ENCODE results near the gene SCN10A.

The SCN10A gene

GRCh38 chr3:38827791-38828190, 11.8 kb upstream of the SCN10A start:
- no peaks in the 10 kb centered on the region for H3K36me3 ChIP-seq (ENCODE audit: control insufficient read depth, insufficient read depth, low read length)
- no peak overlapping the region for H3K4me3 ChIP-seq (ENCODE audit: low read depth, low read length)
- no peaks in the 10 kb centered on the region for H3K9me3 ChIP-seq (ENCODE audit: control insufficient read depth, insufficient read depth, low read length)
- H3K27me3 ChIP-seq (ENCODE audit: control insufficient read depth, insufficient read depth, low read length) = no peaks in the 10 kb centered on the region
- no peaks in the 10 kb centered on the region for H3K4me1 ChIP-seq (ENCODE audit: control insufficient read depth, insufficient read depth, low read length)
- H3K9ac ChIP-seq (ENCODE audit: low read depth, low read length) = no peak overlapping the region

GRCh38 chr3:38826001-38826400, 10.0 kb upstream of the SCN10A start:
- H3K4me1 ChIP-seq (ENCODE audit: control insufficient read depth, insufficient read depth, low read length) = no peaks in the 10 kb centered on the region
- H3K27me3 ChIP-seq (ENCODE audit: control insufficient read depth, insufficient read depth, low read length) = no peaks in the 10 kb centered on the region
- no peaks in the 10 kb centered on the region for H3K36me3 ChIP-seq (ENCODE audit: control insufficient read depth, insufficient read depth, low read length)
- H3K9me3 ChIP-seq (ENCODE audit: control insufficient read depth, insufficient read depth, low read length) = no peaks in the 10 kb centered on the region
- H3K9ac ChIP-seq (ENCODE audit: low read depth, low read length) = no peak overlapping the region
- no peak overlapping the region for H3K4me3 ChIP-seq (ENCODE audit: low read depth, low read length)

- H3K4me3 ChIP-seq (ENCODE audit: low read depth, low read length) = no peak overlapping the region
- H3K36me3 ChIP-seq (ENCODE audit: control insufficient read depth, insufficient read depth, low read length) = no peaks in the 10 kb centered on the region
- H3K9me3 ChIP-seq (ENCODE audit: control insufficient read depth, insufficient read depth, low read length) = no peaks in the 10 kb centered on the region
- no peaks in the 10 kb centered on the region for H3K4me1 ChIP-seq (ENCODE audit: control insufficient read depth, insufficient read depth, low read length)
- no peak overlapping the region for H3K9ac ChIP-seq (ENCODE audit: low read depth, low read length)
- no peaks in the 10 kb centered on the region for H3K27me3 ChIP-seq (ENCODE audit: control insufficient read depth, insufficient read depth, low read length)
Measured at GRCh38 chr3:38824349-38824748, 8.3 kb upstream of the SCN10A start.

GRCh38 chr3:38823722-38824121, 7.7 kb upstream of the SCN10A start:
- Histone ChIP-seq H3K4me3 (ENCODE audit: low read depth, low read length) (no peak overlapping the region), H3K9ac (ENCODE audit: low read depth, low read length) (no peak overlapping the region), H3K9me3 (ENCODE audit: control insufficient read depth, insufficient read depth, low read length) (no peaks in the 10 kb centered on the region), H3K36me3 (ENCODE audit: control insufficient read depth, insufficient read depth, low read length) (no peaks in the 10 kb centered on the region), H3K4me1 (ENCODE audit: control insufficient read depth, insufficient read depth, low read length) (no peaks in the 10 kb centered on the region), H3K27me3 (ENCODE audit: control insufficient read depth, insufficient read depth, low read length) (no peaks in the 10 kb centered on the region)

- no peaks in the 10 kb centered on the region for H3K4me1 ChIP-seq (ENCODE audit: control insufficient read depth, insufficient read depth, low read length)
- no peaks in the 10 kb centered on the region for H3K27me3 ChIP-seq (ENCODE audit: control insufficient read depth, insufficient read depth, low read length)
- no peaks in the 10 kb centered on the region for H3K9me3 ChIP-seq (ENCODE audit: control insufficient read depth, insufficient read depth, low read length)
Measured at GRCh38 chr3:38823186-38823585, 7.2 kb upstream of the SCN10A start.

GRCh38 chr3:38811822-38812221, 4.2 kb downstream of the SCN10A start:
- H3K36me3 ChIP-seq (ENCODE audit: control insufficient read depth, insufficient read depth, low read length) = no peaks in the 10 kb centered on the region
- H3K4me1 ChIP-seq (ENCODE audit: control insufficient read depth, insufficient read depth, low read length) = no peaks in the 10 kb centered on the region
- H3K9me3 ChIP-seq (ENCODE audit: control insufficient read depth, insufficient read depth, low read length) = no peaks in the 10 kb centered on the region
- H3K9ac ChIP-seq (ENCODE audit: low read depth, low read length) = no peak overlapping the region
- H3K27me3 ChIP-seq (ENCODE audit: control insufficient read depth, insufficient read depth, low read length) = peaks cover 2% of the 10 kb centered on the region
- H3K4me3 ChIP-seq (ENCODE audit: low read depth, low read length) = no peak overlapping the region

More at GRCh38 chr3:38823186-38823585, 7.2 kb upstream of the SCN10A start:
- Histone ChIP-seq H3K36me3 (ENCODE audit: control insufficient read depth, insufficient read depth, low read length) (no peaks in the 10 kb centered on the region), H3K4me3 (ENCODE audit: low read depth, low read length) (no peak overlapping the region), H3K9ac (ENCODE audit: low read depth, low read length) (no peak overlapping the region)

GRCh38 chr3:38805765-38806386, 10.1 kb downstream of the SCN10A start:
- Histone ChIP-seq H3K4me1 (ENCODE audit: control insufficient read depth, insufficient read depth, low read length) (no peaks in the 10 kb centered on the region), H3K9ac (ENCODE audit: low read depth, low read length) (no peak overlapping the region), H3K27me3 (ENCODE audit: control insufficient read depth, insufficient read depth, low read length) (peaks cover 13% of the 10 kb centered on the region), H3K4me3 (ENCODE audit: low read depth, low read length) (no peak overlapping the region), H3K9me3 (ENCODE audit: control insufficient read depth, insufficient read depth, low read length) (no peaks in the 10 kb centered on the region), H3K36me3 (ENCODE audit: control insufficient read depth, insufficient read depth, low read length) (no peaks in the 10 kb centered on the region)

GRCh38 chr3:38805004-38805403, 11.0 kb downstream of the SCN10A start:
- Histone ChIP-seq H3K4me1 (ENCODE audit: control insufficient read depth, insufficient read depth, low read length) (no peaks in the 10 kb centered on the region), H3K9me3 (ENCODE audit: control insufficient read depth, insufficient read depth, low read length) (no peaks in the 10 kb centered on the region), H3K36me3 (ENCODE audit: control insufficient read depth, insufficient read depth, low read length) (no peaks in the 10 kb centered on the region), H3K27me3 (ENCODE audit: control insufficient read depth, insufficient read depth, low read length) (peaks cover 13% of the 10 kb centered on the region), H3K4me3 (ENCODE audit: low read depth, low read length) (no peak overlapping the region), H3K9ac (ENCODE audit: low read depth, low read length) (no peak overlapping the region)

GRCh38 chr3:38800511-38800910, 15.5 kb downstream of the SCN10A start:
- no peak overlapping the region for H3K9ac ChIP-seq (ENCODE audit: low read depth, low read length)
- H3K27me3 ChIP-seq (ENCODE audit: control insufficient read depth, insufficient read depth, low read length) = peaks cover 11% of the 10 kb centered on the region
- no peaks in the 10 kb centered on the region for H3K4me1 ChIP-seq (ENCODE audit: control insufficient read depth, insufficient read depth, low read length)

GRCh38 chr3:38793721-38794120, 22.3 kb downstream of the SCN10A start:
- no peak overlapping the region for H3K9ac ChIP-seq (ENCODE audit: low read depth, low read length)

More at GRCh38 chr3:38800511-38800910, 15.5 kb downstream of the SCN10A start:
- H3K4me3 ChIP-seq (ENCODE audit: low read depth, low read length) = no peak overlapping the region
- H3K36me3 ChIP-seq (ENCODE audit: control insufficient read depth, insufficient read depth, low read length) = no peaks in the 10 kb centered on the region
- H3K9me3 ChIP-seq (ENCODE audit: control insufficient read depth, insufficient read depth, low read length) = no peaks in the 10 kb centered on the region

GRCh38 chr3:38792983-38793382, 23.0 kb downstream of the SCN10A start:
- Histone ChIP-seq H3K9me3 (ENCODE audit: control insufficient read depth, insufficient read depth, low read length) (no peaks in the 10 kb centered on the region), H3K27me3 (ENCODE audit: control insufficient read depth, insufficient read depth, low read length) (no peaks in the 10 kb centered on the region), H3K9ac (ENCODE audit: low read depth, low read length) (no peak overlapping the region), H3K4me3 (ENCODE audit: low read depth, low read length) (no peak overlapping the region), H3K36me3 (ENCODE audit: control insufficient read depth, insufficient read depth, low read length) (no peaks in the 10 kb centered on the region), H3K4me1 (ENCODE audit: control insufficient read depth, insufficient read depth, low read length) (no peaks in the 10 kb centered on the region)

More at GRCh38 chr3:38793721-38794120, 22.3 kb downstream of the SCN10A start:
- H3K27me3 ChIP-seq (ENCODE audit: control insufficient read depth, insufficient read depth, low read length) = no peaks in the 10 kb centered on the region
- no peaks in the 10 kb centered on the region for H3K9me3 ChIP-seq (ENCODE audit: control insufficient read depth, insufficient read depth, low read length)
- H3K36me3 ChIP-seq (ENCODE audit: control insufficient read depth, insufficient read depth, low read length) = no peaks in the 10 kb centered on the region
- H3K4me3 ChIP-seq (ENCODE audit: low read depth, low read length) = no peak overlapping the region
- no peaks in the 10 kb centered on the region for H3K4me1 ChIP-seq (ENCODE audit: control insufficient read depth, insufficient read depth, low read length)

GRCh38 chr3:38782148-38782547, 33.9 kb downstream of the SCN10A start:
- H3K9ac ChIP-seq (ENCODE audit: low read depth, low read length) = no peak overlapping the region
- H3K4me1 ChIP-seq (ENCODE audit: control insufficient read depth, insufficient read depth, low read length) = no peaks in the 10 kb centered on the region
- H3K27me3 ChIP-seq (ENCODE audit: control insufficient read depth, insufficient read depth, low read length) = no peaks in the 10 kb centered on the region
- H3K4me3 ChIP-seq (ENCODE audit: low read depth, low read length) = no peak overlapping the region
- no peaks in the 10 kb centered on the region for H3K36me3 ChIP-seq (ENCODE audit: control insufficient read depth, insufficient read depth, low read length)
- H3K9me3 ChIP-seq (ENCODE audit: control insufficient read depth, insufficient read depth, low read length) = no peaks in the 10 kb centered on the region

Measured in iPS-15b (cell line).